ENCODE measurements around the gene DAB2IP.

DAB2IP gene

GRCh38 chr9:121679901-121680635, 28.6 kb downstream of the DAB2IP start:
- Histone ChIP-seq H3K27me3 (ENCODE audit: insufficient read depth, low read length) (no peaks in the 10 kb centered on the region), H3K36me3 (ENCODE audit: insufficient read depth, low read length) (no peaks in the 10 kb centered on the region)

GRCh38 chr9:121681404-121681803, 30.0 kb downstream of the DAB2IP start:
- no peaks in the 10 kb centered on the region for H3K9me3 ChIP-seq (ENCODE audit: low read length)
- H3K36me3 ChIP-seq (ENCODE audit: insufficient read depth, low read length): no peaks in the 10 kb centered on the region
- H2AFZ ChIP-seq (ENCODE audit: low read depth, low read length): no peak overlapping the region
- H3K27me3 ChIP-seq (ENCODE audit: insufficient read depth, low read length): no peaks in the 10 kb centered on the region
- H3K4me1 ChIP-seq (ENCODE audit: insufficient read depth, low read length): no peaks in the 10 kb centered on the region
- H3K4me3 ChIP-seq (ENCODE audit: low read length): no peak overlapping the region

More at GRCh38 chr9:121679901-121680635, 28.6 kb downstream of the DAB2IP start:
- Histone ChIP-seq H3K4me1 (ENCODE audit: insufficient read depth, low read length) (no peaks in the 10 kb centered on the region), H2AFZ (ENCODE audit: low read depth, low read length) (no peak overlapping the region), H3K9me3 (ENCODE audit: low read length) (no peaks in the 10 kb centered on the region), H3K4me3 (ENCODE audit: low read length) (no peak overlapping the region)

- no peaks in the 10 kb centered on the region for H3K36me3 ChIP-seq (ENCODE audit: insufficient read depth, low read length)
- no peaks in the 10 kb centered on the region for H3K4me1 ChIP-seq (ENCODE audit: insufficient read depth, low read length)
- H3K4me3 ChIP-seq (ENCODE audit: low read length): no peak overlapping the region
- no peak overlapping the region for H2AFZ ChIP-seq (ENCODE audit: low read depth, low read length)
- no peaks in the 10 kb centered on the region for H3K9me3 ChIP-seq (ENCODE audit: low read length)
- H3K27me3 ChIP-seq (ENCODE audit: insufficient read depth, low read length): no peaks in the 10 kb centered on the region
Observed at GRCh38 chr9:121682201-121682600, 30.8 kb downstream of the DAB2IP start.

GRCh38 chr9:121682926-121683515, 31.6 kb downstream of the DAB2IP start:
- H3K36me3 ChIP-seq (ENCODE audit: insufficient read depth, low read length): no peaks in the 10 kb centered on the region
- H2AFZ ChIP-seq (ENCODE audit: low read depth, low read length): no peak overlapping the region
- H3K4me1 ChIP-seq (ENCODE audit: insufficient read depth, low read length): no peaks in the 10 kb centered on the region
- H3K27me3 ChIP-seq (ENCODE audit: insufficient read depth, low read length): no peaks in the 10 kb centered on the region
- H3K9me3 ChIP-seq (ENCODE audit: low read length): no peaks in the 10 kb centered on the region
- no peak overlapping the region for H3K4me3 ChIP-seq (ENCODE audit: low read length)

- no peaks in the 10 kb centered on the region for H3K9me3 ChIP-seq (ENCODE audit: low read length)
- no peaks in the 10 kb centered on the region for H3K27me3 ChIP-seq (ENCODE audit: insufficient read depth, low read length)
- no peak overlapping the region for H2AFZ ChIP-seq (ENCODE audit: low read depth, low read length)
- H3K36me3 ChIP-seq (ENCODE audit: insufficient read depth, low read length): no peaks in the 10 kb centered on the region
- H3K4me3 ChIP-seq (ENCODE audit: low read length): no peak overlapping the region
- no peaks in the 10 kb centered on the region for H3K4me1 ChIP-seq (ENCODE audit: insufficient read depth, low read length)
Observed at GRCh38 chr9:121683652-121684051, 32.2 kb downstream of the DAB2IP start.

- no peaks in the 10 kb centered on the region for H3K9me3 ChIP-seq (ENCODE audit: low read length)
- no peaks in the 10 kb centered on the region for H3K27me3 ChIP-seq (ENCODE audit: insufficient read depth, low read length)
- H3K4me1 ChIP-seq (ENCODE audit: insufficient read depth, low read length): no peaks in the 10 kb centered on the region
- no peak overlapping the region for H3K4me3 ChIP-seq (ENCODE audit: low read length)
- H2AFZ ChIP-seq (ENCODE audit: low read depth, low read length): no peak overlapping the region
- no peaks in the 10 kb centered on the region for H3K36me3 ChIP-seq (ENCODE audit: insufficient read depth, low read length)
Observed at GRCh38 chr9:121684381-121685145, 33.1 kb downstream of the DAB2IP start.

GRCh38 chr9:121685146-121685794, 33.8 kb downstream of the DAB2IP start:
- Histone ChIP-seq H3K4me1 (ENCODE audit: insufficient read depth, low read length) (no peaks in the 10 kb centered on the region), H3K4me3 (ENCODE audit: low read length) (no peak overlapping the region), H2AFZ (ENCODE audit: low read depth, low read length) (no peak overlapping the region), H3K27me3 (ENCODE audit: insufficient read depth, low read length) (no peaks in the 10 kb centered on the region), H3K9me3 (ENCODE audit: low read length) (no peaks in the 10 kb centered on the region), H3K36me3 (ENCODE audit: insufficient read depth, low read length) (no peaks in the 10 kb centered on the region)

GRCh38 chr9:121685795-121686377, 34.5 kb downstream of the DAB2IP start:
- Histone ChIP-seq H3K9me3 (ENCODE audit: low read length) (no peaks in the 10 kb centered on the region), H2AFZ (ENCODE audit: low read depth, low read length) (no peak overlapping the region), H3K36me3 (ENCODE audit: insufficient read depth, low read length) (no peaks in the 10 kb centered on the region), H3K4me3 (ENCODE audit: low read length) (no peak overlapping the region), H3K27me3 (ENCODE audit: insufficient read depth, low read length) (no peaks in the 10 kb centered on the region), H3K4me1 (ENCODE audit: insufficient read depth, low read length) (no peaks in the 10 kb centered on the region)

GRCh38 chr9:121686930-121687541, 35.6 kb downstream of the DAB2IP start:
- no peak overlapping the region for H3K4me3 ChIP-seq (ENCODE audit: low read length)
- H3K4me1 ChIP-seq (ENCODE audit: insufficient read depth, low read length): no peaks in the 10 kb centered on the region
- no peak overlapping the region for H2AFZ ChIP-seq (ENCODE audit: low read depth, low read length)

GRCh38 chr9:121688146-121688680, 36.8 kb downstream of the DAB2IP start:
- Histone ChIP-seq H3K27me3 (ENCODE audit: insufficient read depth, low read length) (no peaks in the 10 kb centered on the region), H3K4me1 (ENCODE audit: insufficient read depth, low read length) (peaks cover 8% of the 10 kb centered on the region), H3K9me3 (ENCODE audit: low read length) (no peaks in the 10 kb centered on the region), H3K36me3 (ENCODE audit: insufficient read depth, low read length) (no peaks in the 10 kb centered on the region), H3K4me3 (ENCODE audit: low read length) (no peak overlapping the region), H2AFZ (ENCODE audit: low read depth, low read length) (no peak overlapping the region)

More at GRCh38 chr9:121686930-121687541, 35.6 kb downstream of the DAB2IP start:
- Histone ChIP-seq H3K9me3 (ENCODE audit: low read length) (no peaks in the 10 kb centered on the region), H3K27me3 (ENCODE audit: insufficient read depth, low read length) (no peaks in the 10 kb centered on the region), H3K36me3 (ENCODE audit: insufficient read depth, low read length) (no peaks in the 10 kb centered on the region)

- Histone ChIP-seq H3K36me3 (ENCODE audit: insufficient read depth, low read length) (no peaks in the 10 kb centered on the region), H2AFZ (ENCODE audit: low read depth, low read length) (no peak overlapping the region), H3K27me3 (ENCODE audit: insufficient read depth, low read length) (no peaks in the 10 kb centered on the region), H3K4me3 (ENCODE audit: low read length) (no peak overlapping the region), H3K4me1 (ENCODE audit: insufficient read depth, low read length) (peaks cover 8% of the 10 kb centered on the region), H3K9me3 (ENCODE audit: low read length) (no peaks in the 10 kb centered on the region)
Observed at GRCh38 chr9:121688681-121689080, 37.2 kb downstream of the DAB2IP start.

- no peak overlapping the region for H3K4me3 ChIP-seq (ENCODE audit: low read length)
- no peaks in the 10 kb centered on the region for H3K9me3 ChIP-seq (ENCODE audit: low read length)
- H3K36me3 ChIP-seq (ENCODE audit: insufficient read depth, low read length): no peaks in the 10 kb centered on the region
- no peak overlapping the region for H2AFZ ChIP-seq (ENCODE audit: low read depth, low read length)
- H3K4me1 ChIP-seq (ENCODE audit: insufficient read depth, low read length): peaks cover 8% of the 10 kb centered on the region
- H3K27me3 ChIP-seq (ENCODE audit: insufficient read depth, low read length): no peaks in the 10 kb centered on the region
Observed at GRCh38 chr9:121689461-121690157, 38.2 kb downstream of the DAB2IP start.

All from neuron (in vitro differentiated cells).